Lower leg skin (tissue), 3 donors: ENCODE measurements around the gene FGGY.

Experiments
- CTCF ChIP-seq, 3 donors: fragments of 450-650 bp; IDR thresholded peaks; one replicate each; pipeline ENCODE4 v1.5.1; 2016; ENCODE audit warnings: antibody characterized with exemption in 3 of 3, mild to moderate bottlenecking in 3 of 3, moderate library complexity in 2 of 3
- POLR2A ChIP-seq, 2 donors: fragments of 450-650 bp; IDR thresholded peaks; one replicate each; pipeline ENCODE4 v1.6.1; 2016 to 2017; ENCODE audit warnings: antibody characterized with exemption in 2 of 2, mild to moderate bottlenecking in 1 of 2, moderate library complexity in 1 of 2

GRCh38 chr1:59709333-59709732 lies 412.4 kb downstream of the FGGY start:
- TF ChIP-seq CTCF (IDR thresholded peaks at IDR 0.05) (no peak), POLR2A (IDR thresholded peaks at IDR 0.05) (no peak)
